A549 (cell line): ENCODE data around the gene EFCAB5. TPM values are rescaled to one million over a fixed set of nuclear protein-coding genes. Genes with fewer than 3 reads are reported as not detected.
A peak's percentile ranks its signal among the peaks of the same experiment; 100 is the strongest.

Experiments used
- ATAC-seq, 2 experiments: fragments of 200-7000 bp in 1 of 2; fragments of >200 bp in 1 of 2; cut with Nextera tagmentation in 1 of 2; cut with Tn5 transposase in 1 of 2; 3 replicates each; pipeline versions ENCODE4 v1.8.0 to v1.9.1; 2018 to 2020; ENCODE audit warnings: mild to moderate bottlenecking in 1 of 2, moderate library complexity in 1 of 2
- CTCF ChIA-PET: fragments of 300-600 bp; sonication (Branson Sonifier 250); formaldehyde crosslinking; extraction: SDS; loops from one replicate; lab custom pipeline; 2021; ENCODE audit warnings: antibody characterized with exemption, inconsistent platforms; lab: Yijun Ruan, JAX
- POLR2A ChIA-PET: fragments of 350-600 bp; formaldehyde crosslinking; extraction: SDS; loops from one replicate; lab custom pipeline; 2021; ENCODE audit warnings: antibody characterized with exemption, inconsistent platforms; lab: Yijun Ruan, JAX
- DNase-seq, 2 experiments: peaks; one replicate each; pipeline versions ENCODE4 v3.0.0 to v3.0.0-alpha.2; 2011 to 2016; ENCODE audit warnings: low read depth in 1 of 2, low spot score in 1 of 2
- FAIRE-seq: peaks from 2 replicates; lab custom pipeline; 2011; peaks lifted over from hg19 to GRCh38; lab: Jason Lieb, UNC
- H3K27ac ChIP-seq, 2 experiments: fragments of >200 bp; sonication (Bioruptor Twin); formaldehyde crosslinking; 3 replicates each; pipeline ENCODE4 v1.5.1; 2016 to 2017
- H3K4me1 ChIP-seq: fragments of >200 bp; sonication (Bioruptor Twin); formaldehyde crosslinking; 3 replicates; pipeline ENCODE4 v1.6.1; 2016
- H3K4me2 ChIP-seq: fragments of >200 bp; sonication (Bioruptor Twin); formaldehyde crosslinking; 3 replicates; pipeline ENCODE4 v1.6.1; 2016
- H3K4me3 ChIP-seq: fragments of >200 bp; sonication (Bioruptor Twin); formaldehyde crosslinking; 3 replicates; pipeline ENCODE4 v1.5.1; 2016
- H3K9me3 ChIP-seq: fragments of >200 bp; sonication (Bioruptor Twin); formaldehyde crosslinking; 3 replicates; pipeline ENCODE4 v1.6.1; 2016
- BCL3 ChIP-seq: fragments of >200 bp; sonication (Bioruptor Twin); formaldehyde crosslinking; IDR thresholded peaks from 3 replicates; pipeline ENCODE4 v1.6.1; 2016
- BHLHE40 ChIP-seq: IDR thresholded peaks from 2 replicates; pipeline ENCODE4 v1.6.1; 2012; ENCODE audit warnings: low read depth, low read length, inconsistent platforms
- CBX2 ChIP-seq: fragments of 200-600 bp; sonication (generic); IDR thresholded peaks from 2 replicates; pipeline ENCODE4 v1.6.1; 2016; ENCODE audit warnings: low read depth, mild to moderate bottlenecking, borderline replicate concordance
- CHD2 ChIP-seq: fragments of 150-350 bp; IDR thresholded peaks from 2 replicates; pipeline ENCODE4 v1.6.1; 2014; ENCODE audit warnings: low read length; ENCODE audit not compliant: partially characterized antibody
- CHD4 ChIP-seq: fragments of 200-600 bp; sonication (generic); IDR thresholded peaks from 2 replicates; pipeline ENCODE4 v1.6.1; 2016; ENCODE audit warnings: antibody characterized with exemption, mild to moderate bottlenecking, borderline replicate concordance
- EHF ChIP-seq: fragments of 250-450 bp; sonication (Bioruptor Pico); IDR thresholded peaks from 2 replicates; pipeline ENCODE4 v1.5.0; 2020; ENCODE audit warnings: mild to moderate bottlenecking
- EHMT2 ChIP-seq: fragments of 200-600 bp; sonication (generic); IDR thresholded peaks from 2 replicates; pipeline ENCODE4 v1.6.1; 2016; ENCODE audit warnings: antibody characterized with exemption, low read depth, mild to moderate bottlenecking, moderate library complexity
- ESRRA ChIP-seq: fragments of 150-350 bp; IDR thresholded peaks from 2 replicates; pipeline ENCODE4 v1.6.1; 2014; ENCODE audit warnings: mild to moderate bottlenecking, low read length, borderline replicate concordance
- FOSL2 ChIP-seq, 2 experiments: fragments of 450-650 bp in 1 of 2; fragments of >200 bp in 1 of 2; sonication (Bioruptor Twin) in 1 of 2; formaldehyde crosslinking; IDR thresholded peaks; 2 replicates each; pipeline versions ENCODE4 v1.5.0 to v1.6.1; 2016 to 2020; ENCODE audit warnings: mild to moderate bottlenecking in 1 of 2, moderate library complexity in 1 of 2
- FOXS1 ChIP-seq: fragments of 250-450 bp; sonication (Bioruptor Pico); IDR thresholded peaks from 2 replicates; pipeline ENCODE4 v1.5.0; 2020; ENCODE audit warnings: mild to moderate bottlenecking, moderate library complexity
- HDAC2 ChIP-seq: fragments of 200-600 bp; sonication (generic); IDR thresholded peaks from 2 replicates; pipeline ENCODE4 v1.6.1; 2016
- HEYL ChIP-seq: fragments of 250-450 bp; sonication (Bioruptor Pico); IDR thresholded peaks from 2 replicates; pipeline ENCODE4 v1.8.0; 2021; ENCODE audit warnings: mild to moderate bottlenecking, moderate library complexity
- KDM1A ChIP-seq: fragments of 200-600 bp; sonication (generic); IDR thresholded peaks from 2 replicates; pipeline ENCODE4 v1.6.1; 2016; ENCODE audit warnings: low read depth, mild to moderate bottlenecking
- NFE2L2 ChIP-seq: fragments of 150-350 bp; conservative IDR thresholded peaks from 2 replicates; pipeline ENCODE4 v1.6.1; 2014; ENCODE audit warnings: low read length
- NPAS2 ChIP-seq: fragments of 250-450 bp; sonication (Bioruptor Pico); IDR thresholded peaks from 2 replicates; pipeline ENCODE4 v1.8.0; 2022; ENCODE audit warnings: mild to moderate bottlenecking, moderate library complexity, borderline replicate concordance
- PBX3 ChIP-seq: IDR thresholded peaks from 2 replicates; pipeline ENCODE4 v1.6.1; 2012
- RAD21 ChIP-seq, 2 experiments: fragments of >200 bp in 1 of 2; sonication (Bioruptor Twin) in 1 of 2; formaldehyde crosslinking in 1 of 2; IDR thresholded peaks in 1 of 2; conservative IDR thresholded peaks in 1 of 2; 2 replicates in 1 of 2; 3 replicates in 1 of 2; pipeline ENCODE4 v1.6.1; 2012 to 2018; ENCODE audit warnings: inconsistent platforms in 1 of 2
- REST ChIP-seq: fragments of 200-600 bp; sonication (generic); IDR thresholded peaks from 2 replicates; pipeline ENCODE4 v1.6.1; 2016; ENCODE audit warnings: antibody characterized with exemption, mild to moderate bottlenecking, moderate library complexity
- RFX5 ChIP-seq: fragments of 450-650 bp; IDR thresholded peaks from 2 replicates; pipeline ENCODE4 v1.7.1; 2014; ENCODE audit warnings: antibody characterized with exemption, mild to moderate bottlenecking, moderate library complexity
- TP53 ChIP-seq: fragments of 250-450 bp; sonication (Bioruptor Pico); IDR thresholded peaks from 2 replicates; pipeline ENCODE4 v1.5.0; 2021; ENCODE audit warnings: mild to moderate bottlenecking, moderate library complexity
- ZC3H11A ChIP-seq: fragments of 450-650 bp; IDR thresholded peaks from 2 replicates; pipeline ENCODE4 v1.6.1; 2014; ENCODE audit warnings: antibody characterized with exemption, mild to moderate bottlenecking
- ZFP36 ChIP-seq: fragments of 450-650 bp; IDR thresholded peaks from 2 replicates; pipeline ENCODE4 v1.6.1; 2014; ENCODE audit warnings: borderline replicate concordance; ENCODE audit not compliant: partially characterized antibody
- ZNF302 ChIP-seq: fragments of 250-450 bp; sonication (Bioruptor Pico); IDR thresholded peaks from 2 replicates; pipeline ENCODE4 v1.9.0; 2021; ENCODE audit warnings: inconsistent platforms, mild to moderate bottlenecking, moderate library complexity
- WGBS: methylation state at CpG from one replicate; pipeline ENCODE4 v1.1.6; 2017; ENCODE audit errors: missing lambda C conversion rate; 5-methylcytosine and 5-hydroxymethylcytosine counted together
- polyA plus RNA-seq, 4 experiments: library from polyadenylated mRNA; depleted of rRNA in 3 of 4; stranded (reverse); fragments of >200 nt; fragmentation: RNase III in 1 of 4; extraction: RNeasy Plus Mini Kit Qiagen cat#74134 plus additional on column Dnase treatment in 1 of 4; gene quantifications; 2 replicates in 3 of 4; 3 replicates in 1 of 4; pipeline ENCODE4 v1.2.3, GENCODE V29; 2011 to 2017
- TF ChIP-seq, protein P1 (sequence below): fragments of >200 bp; sonication (Bioruptor Twin); formaldehyde crosslinking; IDR thresholded peaks from 2 replicates; pipeline ENCODE4 v1.6.1; 2016

Gene EFCAB5
- polyA plus RNA-seq, 2 of the 4 experiments (the other 2 are of a cell fraction), result 0.65 to 2.6 TPM

DNA sequence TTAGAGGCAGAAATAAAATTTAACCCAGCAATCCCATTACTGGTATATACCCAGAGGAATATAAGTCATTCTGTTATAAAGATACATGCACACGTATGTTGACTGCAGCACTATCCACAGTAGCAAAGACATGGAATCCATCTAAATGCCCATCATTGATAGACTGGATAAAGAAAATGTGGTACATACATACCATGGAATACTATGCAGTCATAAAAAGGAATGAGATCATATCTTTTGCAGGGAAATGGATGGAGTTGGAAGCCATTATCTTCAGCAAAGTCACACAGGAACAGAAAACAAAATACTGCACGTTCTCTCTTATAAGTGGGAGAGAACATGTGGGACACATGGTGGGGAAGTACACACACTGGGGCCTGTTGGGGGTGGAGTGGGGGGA lies 34.5 kb upstream of the EFCAB5 start:
- WGBS, result 91% methylated on average over 2 of the region's 2 CpGs
- POLR2A ChIA-PET, result interaction anchor here (0.7 kb wide), 1 partner anchor 63 kb away, joined by 3 read pairs; no protein-coding TSS in a partner anchor
- Histone ChIP-seq H3K4me2 (no peak overlapping the region), H3K4me3 (no peak overlapping the region), H3K9me3 (peaks cover 3% of the 10 kb centered on the region; the same call in 2 of the 3 replicates), H3K27ac (no peak overlapping the region), H3K4me1 (no peaks in the 10 kb centered on the region)
- ATAC-seq, result no peak
- TF ChIP-seq EHF (CRISPR knock-in tag), result no peak
- TF ChIP-seq KDM1A, result no peak
- TF ChIP-seq HDAC2, result no peak
- TF ChIP-seq BCL3, result no peak
- no peak for TF ChIP-seq ESRRA
- no peak for TF ChIP-seq CBX2
- TF ChIP-seq CHD4, result no peak
- no peak for TF ChIP-seq ZC3H11A
- TF ChIP-seq NPAS2, result no peak
- no peak for TF ChIP-seq BHLHE40
- no peak for TF ChIP-seq ZNF302 (CRISPR knock-in tag)
- no peak for TF ChIP-seq FOXS1
- CTCF ChIA-PET, result interaction anchor here (0.6 to 3.4 kb wide), 4 partner anchors 13 to 191 kb away, joined by 3 to 21 read pairs (median 3); partner anchors contain the start of gene SSH2
- no peak for FAIRE-seq
- no peak for DNase-seq

DNA sequence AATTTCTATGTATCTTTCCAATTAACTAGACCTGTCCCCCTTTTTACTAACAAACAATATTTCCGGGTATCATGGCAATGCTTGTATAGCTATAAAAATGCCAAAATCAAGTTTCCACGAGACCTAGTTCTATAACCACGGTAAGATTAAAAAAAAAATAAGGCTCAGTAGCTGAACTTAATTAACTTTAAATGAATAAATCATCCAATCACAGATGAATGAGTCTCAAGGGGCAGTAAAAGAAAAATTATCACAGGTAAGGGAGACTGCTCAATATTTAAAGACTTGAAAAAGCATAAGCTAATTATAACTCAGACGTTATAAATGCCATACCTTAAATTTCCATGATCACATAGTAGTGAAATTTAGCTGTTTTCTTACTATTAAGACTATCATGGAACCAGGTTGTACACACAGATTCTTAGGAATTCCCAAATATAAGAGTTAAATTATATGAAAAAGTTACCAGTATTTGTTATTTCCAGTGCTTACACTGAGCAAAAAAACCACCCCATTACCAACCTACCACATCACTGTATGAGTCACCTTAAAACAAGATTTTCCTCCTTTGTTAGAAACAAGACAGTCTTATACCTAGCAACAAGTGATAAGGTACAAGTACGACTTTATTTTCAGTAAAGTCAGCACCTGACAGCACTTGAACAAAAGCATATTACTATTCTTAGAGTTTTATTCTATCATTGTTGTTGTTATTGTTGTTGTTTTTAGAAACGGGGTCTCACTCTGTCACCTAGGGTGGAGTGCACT lies 32.0 kb upstream of the EFCAB5 start:
- Histone ChIP-seq H3K4me2 (no peak overlapping the region), H3K4me1 (no peaks in the 10 kb centered on the region), H3K27ac (no peak overlapping the region), H3K9me3 (peaks cover 3% of the 10 kb centered on the region; the same call in 2 of the 3 replicates), H3K4me3 (no peak overlapping the region)
- DNase-seq (no peak), FAIRE-seq (no peak), ATAC-seq (0 out of 6 replicates have a peak, but pooled peaks of 1 of the 2 experiments have one; percentile 43)
- ChIA-PET CTCF (interaction anchor here (0.7 to 2.4 kb wide), 3 partner anchors 22 to 180 kb away, joined by 3 to 16 read pairs (median 4); no protein-coding TSS in a partner anchor), POLR2A (no interaction called here)
- TF ChIP-seq RAD21 (conservative IDR thresholded peaks at IDR 0.05 in 1 of 2, IDR thresholded peaks at IDR 0.05 in 1 of 2) (no peak), PBX3 (no peak), RFX5 (peak; percentile 78; the same call in 1 of the 2 replicates), FOSL2 (IDR thresholded peaks at IDR 0.05) (no peak), FOSL2 (CRISPR knock-in tag; IDR thresholded peaks at IDR 0.05) (0 out of 2 replicates have a peak, but pooled peaks have one; percentile 25)
- TF ChIP-seq, protein P1, sequence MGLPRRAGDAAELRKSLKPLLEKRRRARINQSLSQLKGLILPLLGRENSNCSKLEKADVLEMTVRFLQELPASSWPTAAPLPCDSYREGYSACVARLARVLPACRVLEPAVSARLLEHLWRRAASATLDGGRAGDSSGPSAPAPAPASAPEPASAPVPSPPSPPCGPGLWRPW, result no peak
- 86% methylated on average over 6 of the region's 6 CpGs for WGBS

- CTCF ChIA-PET, result interaction anchor here (0.6 to 3.4 kb wide), 9 partner anchors 8 to 182 kb away, joined by 3 to 30 read pairs (median 4); partner anchors contain the start of gene SSH2
- FAIRE-seq (peak; percentile 78), ATAC-seq (no peak), DNase-seq (no peak)
- Histone ChIP-seq H3K9me3 (no peaks in the 10 kb centered on the region), H3K4me3 (no peak overlapping the region), H3K27ac (no peak overlapping the region), H3K4me2 (no peak overlapping the region), H3K4me1 (0 out of 3 replicates have a peak, but pooled peaks cover 3% of the 10 kb centered on the region)
- POLR2A ChIA-PET, result no interaction called here
- TF ChIP-seq BCL3, result no peak
- no peak for TF ChIP-seq EHMT2
- TF ChIP-seq TP53 (CRISPR knock-in tag), result no peak
- no peak for TF ChIP-seq EHF (CRISPR knock-in tag)
- TF ChIP-seq ZC3H11A, result no peak
- no peak for TF ChIP-seq HEYL (CRISPR knock-in tag)
- TF ChIP-seq NFE2L2, result no peak
- no peak for TF ChIP-seq CHD2
- TF ChIP-seq ZNF302 (CRISPR knock-in tag), result no peak
- TF ChIP-seq ZFP36, result no peak
- TF ChIP-seq REST, result no peak
These were observed 29.7 kb upstream of the EFCAB5 start for GRCh38 chr17:29911641-29912177.
